HepG2 (cell line): ENCODE data around the gene SSTR5. TPM values are rescaled to one million over a fixed set of nuclear protein-coding genes. Genes with fewer than 3 reads are reported as not detected.

ENCODE experiments used
- AGO2 ChIP-seq: fragments of 200-400 bp; formaldehyde crosslinking; optimal IDR thresholded peaks from 2 replicates; pipeline ENCODE3; 2017; ENCODE audit warnings: mild to moderate bottlenecking, low read depth, low read length, moderate library complexity
- CAMTA2 ChIP-seq: sonication (generic); formaldehyde crosslinking; IDR thresholded peaks from 2 replicates; pipeline ENCODE4 v1.4.0; 2020; ENCODE audit warnings: mild to moderate bottlenecking, missing genetic modification reagents, borderline replicate concordance
- CHD4 ChIP-seq: fragments of 200-600 bp; sonication (generic); IDR thresholded peaks from 2 replicates; pipeline ENCODE4 v1.7.0; 2017; ENCODE audit warnings: mild to moderate bottlenecking, low read length, borderline replicate concordance
- DRAP1 ChIP-seq: IDR thresholded peaks from 2 replicates; pipeline ENCODE4 v1.6.1; 2016; ENCODE audit warnings: missing genetic modification reagents, missing compliant biosample characterization
- ELF1 ChIP-seq: sonication (generic); formaldehyde crosslinking; IDR thresholded peaks from 2 replicates; pipeline ENCODE4 v1.4.0; 2020; ENCODE audit warnings: missing genetic modification reagents
- JUNB ChIP-seq: sonication (generic); formaldehyde crosslinking; IDR thresholded peaks from 2 replicates; pipeline ENCODE4 v1.8.0; 2022; ENCODE audit warnings: missing genetic modification reagents, mild to moderate bottlenecking, borderline replicate concordance
- MAX ChIP-seq: IDR thresholded peaks from 2 replicates; pipeline ENCODE4 v1.6.1; 2012; ENCODE audit warnings: inconsistent platforms
- NBN ChIP-seq: fragments of 450-650 bp; conservative IDR thresholded peaks from 2 replicates; pipeline ENCODE4 v1.6.1; 2017
- RCOR2 ChIP-seq: IDR thresholded peaks from 2 replicates; pipeline ENCODE4 v1.6.1; 2016; ENCODE audit warnings: missing biosample characterization, missing genetic modification reagents
- REL ChIP-seq: sonication (generic); formaldehyde crosslinking; conservative IDR thresholded peaks from 2 replicates; pipeline ENCODE4 v1.8.0; 2022; ENCODE audit warnings: mild to moderate bottlenecking, missing genetic modification reagents, moderate library complexity
- STAT5B ChIP-seq: sonication (generic); formaldehyde crosslinking; IDR thresholded peaks from 2 replicates; pipeline ENCODE4 v1.4.0; 2020; ENCODE audit warnings: missing genetic modification reagents
- TBL1XR1 ChIP-seq: fragments of 150-350 bp; IDR thresholded peaks from 2 replicates; pipeline ENCODE4 v1.6.1; 2014; ENCODE audit warnings: borderline replicate concordance, low read length; ENCODE audit not compliant: partially characterized antibody
- ZFP36 ChIP-seq: fragments of 150-350 bp; IDR thresholded peaks from 2 replicates; pipeline ENCODE4 v1.6.1; 2018; ENCODE audit warnings: borderline replicate concordance, low read length, low read depth; ENCODE audit not compliant: partially characterized antibody
- ZNF326 ChIP-seq: sonication (generic); formaldehyde crosslinking; IDR thresholded peaks from 2 replicates; pipeline ENCODE4 v1.4.0; 2020; ENCODE audit warnings: missing genetic modification reagents, borderline replicate concordance
- ZNF530 ChIP-seq: sonication (generic); formaldehyde crosslinking; IDR thresholded peaks from 2 replicates; pipeline ENCODE4 v1.5.0; 2020; ENCODE audit warnings: low read depth, mild to moderate bottlenecking, missing genetic modification reagents
- ZNF567 ChIP-seq: sonication (generic); formaldehyde crosslinking; IDR thresholded peaks from 2 replicates; pipeline ENCODE4 v1.8.1; 2023; ENCODE audit warnings: mild to moderate bottlenecking, missing genetic modification reagents, borderline replicate concordance
- ZNF614 ChIP-seq: IDR thresholded peaks from 2 replicates; pipeline ENCODE4 v1.6.1; 2018; ENCODE audit warnings: missing biosample characterization, missing genetic modification reagents, inconsistent platforms, borderline replicate concordance
- ZNF646 ChIP-seq: sonication (generic); formaldehyde crosslinking; IDR thresholded peaks from 2 replicates; pipeline ENCODE4 v1.9.0; 2021; ENCODE audit warnings: mild to moderate bottlenecking, missing genetic modification reagents
- ZNF713 ChIP-seq: sonication (generic); formaldehyde crosslinking; IDR thresholded peaks from 2 replicates; pipeline ENCODE4 v1.4.0; 2020; ENCODE audit warnings: mild to moderate bottlenecking, missing genetic modification reagents
- polyA plus RNA-seq, 8 experiments: library from polyadenylated mRNA; depleted of rRNA in 3 of 8; stranded (reverse) in 7 of 8; unstranded in 1 of 8; fragments of >200 nt; fragmentation: Illumina TruSeq in 4 of 8; extraction: Trizol in 4 of 8; gene quantifications; 2 replicates each; pipeline versions ENCODE4 v1.2.1 to v1.2.3, GENCODE V29; 2011 to 2016; ENCODE audit warnings: low read depth in 4 of 8, missing spikeins in 1 of 8, mixed read lengths in 1 of 8; ENCODE audit not compliant: insufficient read depth in 1 of 8
- total RNA-seq, 5 experiments: library from RNA; depleted of rRNA; stranded (reverse); fragments of >200 nt; fragmentation: Illumina TruSeq; extraction: Trizol; gene quantifications; 2 replicates each; pipeline ENCODE4 v1.2.3, GENCODE V29; 2016; ENCODE audit warnings: low read depth in 1 of 5
- TF ChIP-seq, protein P1 (sequence below): sonication (generic); formaldehyde crosslinking; IDR thresholded peaks from 2 replicates; pipeline ENCODE4 v1.8.0; 2022; ENCODE audit warnings: missing genetic modification reagents, mild to moderate bottlenecking, moderate library complexity, borderline replicate concordance

Gene SSTR5
- total and polyA plus RNA-seq, 2 of the 13 experiments (the other 11 are each of a cell fraction or from before 2014, with no cell fraction given), result 0.20 to 0.49 TPM

- TF ChIP-seq TBL1XR1 (no peak), ZNF530 (no peak), CHD4 (no peak), RCOR2 (CRISPR knock-in tag) (no peak), DRAP1 (CRISPR knock-in tag) (peak; percentile 58), ZNF713 (CRISPR knock-in tag) (no peak), REL (CRISPR knock-in tag) (no peak), ZFP36 (no peak), CAMTA2 (no peak), MAX (peak; percentile 85), STAT5B (no peak), ZNF646 (CRISPR knock-in tag) (no peak), NBN (no peak), AGO2 (peak; percentile 6), ZNF567 (CRISPR knock-in tag) (no peak), ZNF614 (CRISPR knock-in tag) (peak; percentile 64), ZNF326 (CRISPR knock-in tag) (peak; percentile 37; the same call in 1 of the 2 replicates), ELF1 (CRISPR knock-in tag) (no peak), JUNB (CRISPR knock-in tag) (no peak)
- TF ChIP-seq, protein P1, sequence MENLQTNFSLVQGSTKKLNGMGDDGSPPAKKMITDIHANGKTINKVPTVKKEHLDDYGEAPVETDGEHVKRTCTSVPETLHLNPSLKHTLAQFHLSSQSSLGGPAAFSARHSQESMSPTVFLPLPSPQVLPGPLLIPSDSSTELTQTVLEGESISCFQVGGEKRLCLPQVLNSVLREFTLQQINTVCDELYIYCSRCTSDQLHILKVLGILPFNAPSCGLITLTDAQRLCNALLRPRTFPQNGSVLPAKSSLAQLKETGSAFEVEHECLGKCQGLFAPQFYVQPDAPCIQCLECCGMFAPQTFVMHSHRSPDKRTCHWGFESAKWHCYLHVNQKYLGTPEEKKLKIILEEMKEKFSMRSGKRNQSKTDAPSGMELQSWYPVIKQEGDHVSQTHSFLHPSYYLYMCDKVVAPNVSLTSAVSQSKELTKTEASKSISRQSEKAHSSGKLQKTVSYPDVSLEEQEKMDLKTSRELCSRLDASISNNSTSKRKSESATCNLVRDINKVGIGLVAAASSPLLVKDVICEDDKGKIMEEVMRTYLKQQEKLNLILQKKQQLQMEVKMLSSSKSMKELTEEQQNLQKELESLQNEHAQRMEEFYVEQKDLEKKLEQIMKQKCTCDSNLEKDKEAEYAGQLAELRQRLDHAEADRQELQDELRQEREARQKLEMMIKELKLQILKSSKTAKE, result no peak
These were observed 18.4 kb downstream of the SSTR5 start (continued) for GRCh38 chr16:1090620-1091587.
